Effector CD8-positive, alpha-beta T cell (primary cell): Measurements from ENCODE around the gene KCNMB3.

ENCODE experiments used
- DNase-seq: peaks from one replicate; lab custom pipeline; 2025; lab: John Stamatoyannopoulos, UW

Gene KCNMB3

GRCh38 chr3:179196098-179196497 lies 54.8 kb downstream of the KCNMB3 start:
- DNase-seq, result no peak

DNA sequence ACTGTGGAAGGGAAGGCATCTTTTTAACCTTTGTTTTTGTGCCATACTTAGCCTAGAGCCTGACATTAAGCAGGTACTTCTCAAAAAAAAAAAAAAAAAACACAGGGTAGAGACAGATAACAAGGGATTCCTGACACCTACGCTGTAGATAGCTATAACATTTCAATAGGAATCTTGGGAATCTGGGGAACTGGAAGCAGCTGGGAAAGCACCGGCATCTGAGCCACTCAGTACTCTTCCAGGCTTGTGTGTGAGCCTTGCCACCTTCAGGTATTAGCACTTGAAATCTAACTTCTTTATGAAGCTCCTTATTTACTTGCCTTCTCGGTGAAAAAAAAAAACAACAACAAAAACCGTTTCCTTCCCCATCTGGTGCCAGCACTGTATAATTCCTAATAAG lies 56.0 kb downstream of the KCNMB3 start:
- no peak for DNase-seq
